IPS-15b (cell line): ENCODE results near the gene VSIG4.

ENCODE experiments used
- H3K27me3 ChIP-seq: one replicate; pipeline ENCODE4 v1.6.1; 2013; ENCODE audit warnings: low read length; ENCODE audit not compliant: control insufficient read depth, insufficient read depth
- H3K36me3 ChIP-seq: one replicate; pipeline ENCODE4 v1.6.1; 2013; ENCODE audit warnings: low read length; ENCODE audit not compliant: control insufficient read depth, insufficient read depth
- H3K4me1 ChIP-seq: one replicate; pipeline ENCODE4 v1.6.1; 2013; ENCODE audit warnings: mild to moderate bottlenecking, low read length; ENCODE audit not compliant: control insufficient read depth, insufficient read depth
- H3K4me3 ChIP-seq: one replicate; pipeline ENCODE4 v1.5.1; 2013; ENCODE audit warnings: low read depth, low read length
- H3K9ac ChIP-seq: one replicate; pipeline ENCODE4 v1.6.1; 2013; ENCODE audit warnings: low read depth, mild to moderate bottlenecking, low read length
- H3K9me3 ChIP-seq: one replicate; pipeline ENCODE4 v1.6.1; 2013; ENCODE audit warnings: mild to moderate bottlenecking, low read length; ENCODE audit not compliant: control insufficient read depth, insufficient read depth

The VSIG4 gene

DNA sequence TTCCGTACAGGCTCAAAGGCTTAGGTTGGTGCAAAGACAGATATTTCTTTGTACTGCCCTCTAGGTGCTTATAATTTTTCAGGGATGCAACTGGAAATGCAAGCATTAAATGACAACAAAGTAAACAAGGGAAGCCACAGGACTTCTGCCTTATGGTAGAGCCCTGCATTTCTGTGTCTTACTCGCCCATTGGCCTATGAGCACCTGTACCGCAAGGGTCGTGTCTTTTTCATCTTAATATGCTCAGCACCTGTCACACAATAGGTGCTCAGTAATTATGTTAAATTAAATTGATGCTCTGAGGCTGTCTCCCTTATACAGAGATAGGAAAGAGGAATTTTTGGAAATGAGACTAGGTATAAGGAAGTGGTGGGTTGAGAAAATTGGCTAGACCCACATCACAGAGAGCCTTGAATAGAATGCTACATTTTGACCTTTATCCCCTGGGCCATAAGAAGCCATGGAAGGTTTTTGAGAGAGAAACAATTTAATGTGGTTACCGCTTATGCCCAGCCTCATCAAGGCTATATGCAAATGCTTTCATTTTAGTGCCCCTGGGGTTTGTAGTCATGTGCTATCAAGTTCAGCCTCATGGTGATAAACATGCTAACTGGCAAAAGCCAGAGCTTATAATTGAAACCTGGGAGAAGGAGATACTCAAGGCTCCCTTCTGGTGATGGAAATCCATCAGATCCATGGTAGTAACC, 16.3 kb downstream of the VSIG4 start:
- Histone ChIP-seq H3K4me3 (no peak overlapping the region), H3K9ac (no peak overlapping the region), H3K4me1 (no peaks in the 10 kb centered on the region), H3K27me3 (no peaks in the 10 kb centered on the region), H3K9me3 (no peaks in the 10 kb centered on the region), H3K36me3 (no peaks in the 10 kb centered on the region)

DNA sequence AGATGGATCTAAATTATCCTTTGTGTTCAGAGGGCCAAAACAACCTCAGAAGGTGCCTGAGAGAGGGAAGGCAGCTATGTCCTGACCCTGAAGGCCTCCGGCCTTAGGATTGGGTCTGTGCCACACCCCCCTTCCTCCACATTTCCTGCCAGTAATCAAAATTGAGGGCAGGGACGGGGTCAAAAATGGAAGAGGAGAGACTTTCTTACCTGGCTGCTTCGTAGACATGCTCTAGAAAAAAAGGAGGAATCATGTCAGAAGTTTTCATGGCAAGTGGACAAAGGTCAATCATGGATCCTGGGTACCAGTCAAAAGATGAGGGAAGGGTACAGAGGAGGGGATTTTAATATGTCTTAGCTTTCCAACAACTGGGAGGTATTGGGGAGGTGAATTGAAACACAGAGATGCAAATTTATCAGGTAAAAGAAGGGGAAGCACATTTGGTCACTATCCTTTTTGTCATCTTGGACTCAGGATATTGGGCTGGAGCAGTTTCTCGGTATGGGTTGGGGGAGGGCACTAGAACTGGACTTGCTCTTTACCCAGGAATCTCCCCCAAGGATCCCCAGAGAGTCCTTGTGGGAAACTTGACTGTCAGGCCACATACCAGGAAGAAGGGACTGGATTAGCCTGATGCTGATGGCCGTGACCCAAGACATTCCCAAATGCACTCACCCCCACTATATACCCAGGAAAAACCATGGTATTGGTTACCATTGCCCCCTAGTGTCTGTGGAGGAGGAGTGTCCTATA, 17.1 kb downstream of the VSIG4 start:
- H3K4me3 ChIP-seq: no peak overlapping the region
- H3K4me1 ChIP-seq: no peaks in the 10 kb centered on the region
- H3K27me3 ChIP-seq: no peaks in the 10 kb centered on the region
- no peaks in the 10 kb centered on the region for H3K36me3 ChIP-seq
- no peaks in the 10 kb centered on the region for H3K9me3 ChIP-seq
- H3K9ac ChIP-seq: no peak overlapping the region

DNA sequence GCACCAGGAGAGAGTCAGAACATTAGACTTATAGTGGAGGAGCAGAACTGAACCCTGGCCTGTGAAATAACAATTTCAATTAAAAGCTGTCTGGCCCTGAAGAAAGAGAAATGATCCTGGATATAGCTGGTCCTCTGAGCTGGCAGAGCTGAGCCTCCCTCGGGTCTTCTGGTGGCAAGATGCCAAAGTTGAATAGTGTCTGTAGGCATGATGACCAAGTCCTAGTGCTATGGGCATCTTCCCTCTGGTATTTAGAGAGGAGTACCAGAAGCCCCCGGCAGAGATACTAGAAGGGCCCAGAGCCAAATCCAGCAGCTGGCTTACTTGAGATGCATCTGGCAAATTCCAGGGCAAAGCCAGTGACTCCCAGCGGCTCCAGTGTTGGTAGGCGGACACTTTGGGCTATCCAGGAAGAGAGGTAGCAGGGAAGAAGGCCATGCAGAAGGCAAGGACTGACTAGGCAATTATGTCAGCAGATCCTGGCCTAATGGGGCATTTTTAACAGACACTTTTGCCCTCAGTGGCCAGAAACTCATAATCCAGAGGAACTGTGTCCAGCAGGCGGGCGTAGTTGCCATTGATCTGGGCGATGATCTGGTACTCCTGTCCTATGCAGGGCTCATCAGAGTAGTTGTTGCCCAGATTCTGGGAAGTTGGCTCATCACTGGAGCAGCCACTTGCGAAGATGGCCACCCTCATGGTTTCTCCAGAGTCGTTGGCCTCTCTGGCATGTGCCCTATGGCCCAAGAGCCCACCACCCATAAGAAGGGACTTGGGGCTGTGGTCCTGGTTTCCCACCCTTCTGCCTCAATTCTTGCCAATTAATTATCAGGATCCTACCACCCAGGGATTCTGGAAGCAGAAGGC, 17.9 kb downstream of the VSIG4 start:
- Histone ChIP-seq H3K9me3 (no peaks in the 10 kb centered on the region), H3K27me3 (no peaks in the 10 kb centered on the region), H3K9ac (no peak overlapping the region), H3K36me3 (no peaks in the 10 kb centered on the region), H3K4me1 (no peaks in the 10 kb centered on the region), H3K4me3 (no peak overlapping the region)

DNA sequence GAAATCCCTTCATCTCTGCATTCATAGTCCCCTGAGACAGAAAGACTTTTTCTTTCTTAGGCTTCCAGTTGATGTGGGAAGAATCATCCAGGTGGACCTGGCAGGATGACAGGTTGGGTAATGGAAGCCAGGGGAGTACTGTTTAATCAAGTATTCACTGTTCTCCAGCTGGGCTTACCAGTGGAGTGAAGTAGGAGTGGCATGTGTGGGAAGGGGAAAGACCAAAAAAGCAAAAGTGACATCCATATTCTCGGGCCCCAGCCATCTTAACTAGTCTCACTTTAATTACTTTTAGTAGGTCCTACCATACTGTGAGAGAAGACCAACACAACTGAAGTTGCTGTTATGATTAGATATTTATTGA, 18.5 kb downstream of the VSIG4 start:
- no peaks in the 10 kb centered on the region for H3K9me3 ChIP-seq
- H3K27me3 ChIP-seq: no peaks in the 10 kb centered on the region
- H3K4me1 ChIP-seq: no peaks in the 10 kb centered on the region
- H3K36me3 ChIP-seq: no peaks in the 10 kb centered on the region
- no peak overlapping the region for H3K4me3 ChIP-seq
- H3K9ac ChIP-seq: no peak overlapping the region

DNA sequence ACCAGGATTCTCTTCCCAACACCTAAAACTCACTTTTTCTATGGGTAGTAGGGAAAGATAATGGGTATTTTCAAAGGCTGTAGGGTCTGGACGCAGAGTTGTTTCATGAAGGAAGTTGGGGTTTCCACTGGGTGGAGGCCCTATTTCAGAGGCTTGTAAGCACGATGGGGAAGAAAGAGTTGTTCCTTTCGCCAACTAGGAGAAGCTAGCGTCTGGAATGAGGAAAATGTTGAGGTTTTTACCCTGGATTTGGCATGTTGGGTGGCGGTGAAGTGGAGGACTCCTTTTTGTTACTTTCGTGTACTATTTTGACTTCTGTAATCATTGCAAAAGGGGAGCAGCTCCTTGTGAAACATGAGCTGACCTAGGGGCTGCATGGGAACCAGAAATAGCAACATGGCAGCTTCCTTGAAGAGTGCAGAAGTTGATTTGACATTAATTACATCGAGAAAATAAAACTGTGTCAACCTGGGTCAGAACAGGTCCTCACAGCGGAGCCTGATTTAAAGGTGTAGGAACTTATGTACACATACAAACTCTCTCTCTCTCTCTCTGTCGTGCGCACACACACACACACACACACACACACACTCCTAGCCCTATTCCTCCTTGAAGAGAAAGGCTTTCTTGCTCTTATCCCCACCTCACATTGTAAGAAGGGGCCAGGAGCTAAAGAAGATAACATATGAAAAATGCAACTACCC, 19.1 kb downstream of the VSIG4 start:
- no peaks in the 10 kb centered on the region for H3K36me3 ChIP-seq
- no peak overlapping the region for H3K4me3 ChIP-seq
- no peaks in the 10 kb centered on the region for H3K27me3 ChIP-seq
- no peaks in the 10 kb centered on the region for H3K9me3 ChIP-seq
- H3K4me1 ChIP-seq: no peaks in the 10 kb centered on the region
- no peak overlapping the region for H3K9ac ChIP-seq

DNA sequence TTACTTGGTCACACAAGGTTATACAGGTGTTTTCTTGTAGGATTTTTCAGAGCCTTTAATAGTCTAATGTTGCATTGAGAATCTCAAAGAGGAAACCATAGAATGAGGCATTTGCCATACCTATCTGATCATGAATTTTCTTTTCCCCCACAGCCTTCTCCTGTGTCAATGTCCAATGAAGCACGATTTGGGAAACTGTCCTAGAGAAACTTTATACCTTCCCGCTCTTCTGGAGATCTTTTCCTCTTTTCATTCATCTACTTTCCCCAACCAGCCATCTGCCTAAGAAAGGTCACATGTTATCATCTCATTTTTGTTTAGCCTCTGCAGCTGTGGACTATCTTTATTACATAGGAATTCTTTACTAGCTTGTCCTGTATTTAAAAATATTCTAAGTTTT, 19.9 kb downstream of the VSIG4 start:
- Histone ChIP-seq H3K4me3 (no peak overlapping the region), H3K36me3 (no peaks in the 10 kb centered on the region), H3K9me3 (no peaks in the 10 kb centered on the region), H3K4me1 (no peaks in the 10 kb centered on the region), H3K9ac (no peak overlapping the region), H3K27me3 (no peaks in the 10 kb centered on the region)

DNA sequence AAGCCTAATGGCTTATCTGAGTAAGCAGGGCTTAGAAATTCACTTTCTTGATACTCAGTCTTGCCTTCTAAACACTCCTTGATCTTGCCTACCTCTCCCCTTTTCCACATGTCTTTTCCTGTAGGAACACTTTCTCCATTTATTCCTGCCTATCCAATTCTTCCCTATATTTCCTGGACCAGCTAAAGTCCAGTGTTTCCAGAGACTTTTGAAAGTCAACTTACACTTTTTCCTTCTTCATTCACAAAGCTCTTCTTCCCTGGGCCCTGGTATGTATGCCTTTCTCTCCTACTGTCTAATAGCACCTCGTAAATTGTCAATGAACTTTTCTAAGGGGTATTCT, 20.6 kb downstream of the VSIG4 start:
- Histone ChIP-seq H3K4me1 (no peaks in the 10 kb centered on the region), H3K9ac (no peak overlapping the region), H3K36me3 (no peaks in the 10 kb centered on the region), H3K4me3 (no peak overlapping the region), H3K9me3 (no peaks in the 10 kb centered on the region), H3K27me3 (no peaks in the 10 kb centered on the region)

DNA sequence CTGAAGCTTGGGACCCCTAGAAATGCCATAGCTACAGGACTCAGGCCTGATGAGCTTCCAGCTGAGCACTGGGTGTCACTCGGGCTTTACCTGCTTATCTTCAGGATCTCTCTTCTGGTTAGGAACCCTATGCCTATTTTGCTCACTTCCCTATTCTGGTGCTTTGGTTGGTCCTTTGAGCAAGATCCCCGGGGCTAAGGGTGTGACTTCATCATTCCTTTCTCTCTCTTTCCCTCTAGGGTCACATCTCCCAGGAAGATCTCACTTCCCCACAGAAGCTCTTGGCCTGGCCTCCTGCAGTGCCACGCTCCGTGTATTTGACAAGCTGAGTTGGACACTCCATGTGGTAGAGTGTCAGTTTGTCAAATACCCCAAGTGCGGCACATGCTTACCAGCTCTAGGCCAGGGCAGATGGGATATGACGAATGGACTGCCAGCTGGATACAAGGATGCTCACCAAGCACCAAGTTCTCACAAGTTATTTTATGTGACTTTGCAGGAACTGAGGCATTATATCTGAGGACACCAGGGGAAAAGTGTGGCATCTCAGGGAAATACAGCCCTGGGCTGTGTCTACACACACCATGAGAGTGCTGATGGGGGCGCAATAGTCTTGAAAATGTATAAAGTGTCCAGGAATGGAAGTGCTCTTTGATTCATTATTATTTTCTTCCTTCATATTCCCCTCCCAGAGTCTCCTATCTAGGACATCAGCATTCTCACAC, 21.1 kb downstream of the VSIG4 start:
- no peaks in the 10 kb centered on the region for H3K4me1 ChIP-seq
- no peaks in the 10 kb centered on the region for H3K36me3 ChIP-seq
- H3K9me3 ChIP-seq: no peaks in the 10 kb centered on the region
- no peak overlapping the region for H3K4me3 ChIP-seq
- H3K27me3 ChIP-seq: no peaks in the 10 kb centered on the region
- no peak overlapping the region for H3K9ac ChIP-seq

DNA sequence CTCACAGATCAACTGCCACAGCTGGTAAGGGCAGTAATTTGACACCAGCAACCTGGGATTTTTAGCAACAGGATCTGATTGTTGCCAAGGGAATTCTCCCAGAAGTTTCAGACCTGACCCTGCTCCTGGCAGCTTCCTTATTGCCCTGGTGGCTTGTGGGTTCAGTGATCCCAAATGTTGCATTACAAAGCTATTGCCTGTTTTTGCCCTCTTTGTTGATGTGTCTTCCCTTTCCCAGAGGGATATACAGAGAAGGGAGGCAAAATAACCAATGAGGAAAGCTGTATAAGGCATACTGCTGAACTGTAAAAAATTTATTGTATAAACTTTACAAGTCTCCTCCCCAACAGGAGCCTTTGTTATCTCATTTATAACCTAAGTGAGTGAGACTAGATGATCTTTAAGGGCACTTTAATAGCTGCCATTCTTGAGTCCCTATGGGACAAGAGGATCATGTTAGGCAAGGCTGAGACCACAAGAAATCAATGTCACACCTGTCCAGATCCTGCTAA, 22.2 kb downstream of the VSIG4 start:
- Histone ChIP-seq H3K27me3 (no peaks in the 10 kb centered on the region), H3K9me3 (no peaks in the 10 kb centered on the region), H3K9ac (no peak overlapping the region), H3K4me1 (no peaks in the 10 kb centered on the region), H3K4me3 (no peak overlapping the region), H3K36me3 (no peaks in the 10 kb centered on the region)

DNA sequence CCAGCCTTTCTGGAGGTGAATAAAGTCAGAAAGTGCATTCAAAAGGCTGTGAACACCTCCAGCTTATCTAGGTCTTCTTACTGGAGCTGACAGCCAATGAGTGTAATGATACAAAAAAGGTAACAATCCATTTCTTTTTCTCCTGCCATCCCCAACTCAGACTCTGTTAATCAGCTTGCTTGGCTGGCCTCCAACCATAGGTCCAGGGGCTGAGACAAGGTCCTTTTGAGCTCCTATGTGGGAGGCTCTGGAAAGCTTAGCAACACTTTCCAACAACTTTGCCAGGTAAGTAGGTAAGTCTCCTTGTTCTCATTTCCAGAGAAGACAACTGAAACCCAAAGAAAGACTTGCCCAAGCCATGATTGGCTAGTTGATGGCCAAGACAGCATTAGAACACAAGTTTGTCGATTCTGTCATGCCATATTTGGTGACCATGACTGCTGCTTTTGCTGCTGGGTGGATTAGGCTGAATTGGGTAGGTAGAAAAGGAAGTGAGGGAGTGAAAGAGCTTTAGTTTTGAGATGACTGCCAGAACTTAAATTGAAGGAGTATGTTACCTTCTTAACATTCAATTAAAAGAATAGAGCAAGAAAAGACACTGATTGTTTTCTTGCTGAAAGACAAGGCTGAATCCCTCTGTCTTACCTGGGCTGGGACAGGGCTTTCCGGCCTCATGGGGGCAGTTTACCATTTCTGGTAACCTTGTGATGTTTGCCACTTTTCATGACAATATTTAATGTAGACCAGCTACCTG, 22.8 kb downstream of the VSIG4 start:
- H3K9me3 ChIP-seq: no peaks in the 10 kb centered on the region
- no peak overlapping the region for H3K4me3 ChIP-seq
- no peak overlapping the region for H3K9ac ChIP-seq
- H3K36me3 ChIP-seq: no peaks in the 10 kb centered on the region
- no peaks in the 10 kb centered on the region for H3K4me1 ChIP-seq
- H3K27me3 ChIP-seq: no peaks in the 10 kb centered on the region
